ENCODE data around the gene EGLN3. TPM values are rescaled to one million over a fixed set of nuclear protein-coding genes. Genes with fewer than 3 reads are reported as not detected.

Gene EGLN3
- polyA plus RNA-seq, 1 donor from 2014 or later = not detected

DNA sequence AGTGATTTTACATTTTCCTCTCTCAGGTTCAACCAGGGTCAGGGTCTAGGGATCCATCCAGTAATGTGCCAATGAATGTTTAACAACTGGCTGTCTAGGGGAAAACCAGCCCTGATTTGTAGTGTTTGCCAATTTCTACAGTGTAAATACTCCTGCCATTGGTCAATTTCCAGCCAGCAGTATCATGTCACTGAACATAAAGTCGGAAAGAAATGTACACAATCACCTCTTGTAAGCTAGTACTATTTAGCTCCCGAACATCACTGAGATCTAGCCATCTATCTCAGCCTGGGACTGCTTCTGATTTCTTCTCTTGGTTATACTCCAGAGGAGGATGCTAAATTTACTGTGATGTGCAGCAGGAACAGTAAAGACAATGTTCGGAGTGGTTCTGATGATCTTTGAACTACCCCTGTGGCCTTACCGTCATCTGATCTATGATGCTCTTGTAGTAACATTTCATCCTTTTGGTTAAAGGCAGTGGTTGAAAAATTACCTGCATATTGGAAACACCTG is 36.7 kb upstream of the EGLN3 start:
- no peak overlapping the region for H3K4me3 ChIP-seq (ENCODE audit: low read length)
- H4K20me1 ChIP-seq (ENCODE audit: insufficient read depth) = no peaks in the 10 kb centered on the region
- no peaks in the 10 kb centered on the region for H3K9me3 ChIP-seq (ENCODE audit: low read length)
- H3K9me2 ChIP-seq (ENCODE audit: insufficient read depth, low read length) = no peaks in the 10 kb centered on the region
- H3K79me2 ChIP-seq (replicated peaks; ENCODE audit: insufficient read depth, low read length) = no peaks in the 10 kb centered on the region
- no peak overlapping the region for H3K9ac ChIP-seq (ENCODE audit: low read length)
- TF ChIP-seq, protein P1, sequence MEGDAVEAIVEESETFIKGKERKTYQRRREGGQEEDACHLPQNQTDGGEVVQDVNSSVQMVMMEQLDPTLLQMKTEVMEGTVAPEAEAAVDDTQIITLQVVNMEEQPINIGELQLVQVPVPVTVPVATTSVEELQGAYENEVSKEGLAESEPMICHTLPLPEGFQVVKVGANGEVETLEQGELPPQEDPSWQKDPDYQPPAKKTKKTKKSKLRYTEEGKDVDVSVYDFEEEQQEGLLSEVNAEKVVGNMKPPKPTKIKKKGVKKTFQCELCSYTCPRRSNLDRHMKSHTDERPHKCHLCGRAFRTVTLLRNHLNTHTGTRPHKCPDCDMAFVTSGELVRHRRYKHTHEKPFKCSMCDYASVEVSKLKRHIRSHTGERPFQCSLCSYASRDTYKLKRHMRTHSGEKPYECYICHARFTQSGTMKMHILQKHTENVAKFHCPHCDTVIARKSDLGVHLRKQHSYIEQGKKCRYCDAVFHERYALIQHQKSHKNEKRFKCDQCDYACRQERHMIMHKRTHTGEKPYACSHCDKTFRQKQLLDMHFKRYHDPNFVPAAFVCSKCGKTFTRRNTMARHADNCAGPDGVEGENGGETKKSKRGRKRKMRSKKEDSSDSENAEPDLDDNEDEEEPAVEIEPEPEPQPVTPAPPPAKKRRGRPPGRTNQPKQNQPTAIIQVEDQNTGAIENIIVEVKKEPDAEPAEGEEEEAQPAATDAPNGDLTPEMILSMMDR (IDR thresholded peaks at IDR 0.05; ENCODE audit: poor library complexity, severe bottlenecking) = no peak
- TF ChIP-seq, protein P2, sequence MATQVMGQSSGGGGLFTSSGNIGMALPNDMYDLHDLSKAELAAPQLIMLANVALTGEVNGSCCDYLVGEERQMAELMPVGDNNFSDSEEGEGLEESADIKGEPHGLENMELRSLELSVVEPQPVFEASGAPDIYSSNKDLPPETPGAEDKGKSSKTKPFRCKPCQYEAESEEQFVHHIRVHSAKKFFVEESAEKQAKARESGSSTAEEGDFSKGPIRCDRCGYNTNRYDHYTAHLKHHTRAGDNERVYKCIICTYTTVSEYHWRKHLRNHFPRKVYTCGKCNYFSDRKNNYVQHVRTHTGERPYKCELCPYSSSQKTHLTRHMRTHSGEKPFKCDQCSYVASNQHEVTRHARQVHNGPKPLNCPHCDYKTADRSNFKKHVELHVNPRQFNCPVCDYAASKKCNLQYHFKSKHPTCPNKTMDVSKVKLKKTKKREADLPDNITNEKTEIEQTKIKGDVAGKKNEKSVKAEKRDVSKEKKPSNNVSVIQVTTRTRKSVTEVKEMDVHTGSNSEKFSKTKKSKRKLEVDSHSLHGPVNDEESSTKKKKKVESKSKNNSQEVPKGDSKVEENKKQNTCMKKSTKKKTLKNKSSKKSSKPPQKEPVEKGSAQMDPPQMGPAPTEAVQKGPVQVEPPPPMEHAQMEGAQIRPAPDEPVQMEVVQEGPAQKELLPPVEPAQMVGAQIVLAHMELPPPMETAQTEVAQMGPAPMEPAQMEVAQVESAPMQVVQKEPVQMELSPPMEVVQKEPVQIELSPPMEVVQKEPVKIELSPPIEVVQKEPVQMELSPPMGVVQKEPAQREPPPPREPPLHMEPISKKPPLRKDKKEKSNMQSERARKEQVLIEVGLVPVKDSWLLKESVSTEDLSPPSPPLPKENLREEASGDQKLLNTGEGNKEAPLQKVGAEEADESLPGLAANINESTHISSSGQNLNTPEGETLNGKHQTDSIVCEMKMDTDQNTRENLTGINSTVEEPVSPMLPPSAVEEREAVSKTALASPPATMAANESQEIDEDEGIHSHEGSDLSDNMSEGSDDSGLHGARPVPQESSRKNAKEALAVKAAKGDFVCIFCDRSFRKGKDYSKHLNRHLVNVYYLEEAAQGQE (IDR thresholded peaks at IDR 0.05; ENCODE audit: borderline replicate concordance) = no peak
- no peak for TF ChIP-seq MXI1 (conservative IDR thresholded peaks at IDR 0.05; ENCODE audit: poor library complexity, severe bottlenecking)
- no peak for TF ChIP-seq RAD21 (conservative IDR thresholded peaks at IDR 0.05)
- no peak overlapping the region for H3K27ac ChIP-seq (ENCODE audit: low read length)
- H3K4me2 ChIP-seq (ENCODE audit: low read length) = no peak overlapping the region
- H3K27me3 ChIP-seq (ENCODE audit: insufficient read depth, low read depth, low read length) = no peaks in the 10 kb centered on the region
- H3K36me3 ChIP-seq (ENCODE audit: insufficient read depth, low read length) = no peaks in the 10 kb centered on the region
- H2AFZ ChIP-seq (ENCODE audit: low read depth, low read length) = no peak overlapping the region
- H3F3A ChIP-seq (ENCODE audit: insufficient read depth, low read length, poor library complexity, severe bottlenecking) = no peaks in the 10 kb centered on the region

- H2AFZ ChIP-seq (ENCODE audit: low read depth, low read length) = no peak overlapping the region
- no peak overlapping the region for H3K27ac ChIP-seq (ENCODE audit: low read length)
- H3K27me3 ChIP-seq (ENCODE audit: insufficient read depth, low read depth, low read length) = no peaks in the 10 kb centered on the region
- H3K9ac ChIP-seq (ENCODE audit: low read length) = no peak overlapping the region
- H3K9me3 ChIP-seq (ENCODE audit: low read length) = no peaks in the 10 kb centered on the region
- no peaks in the 10 kb centered on the region for H3K9me2 ChIP-seq (ENCODE audit: insufficient read depth, low read length)
- no peaks in the 10 kb centered on the region for H3K36me3 ChIP-seq (ENCODE audit: insufficient read depth, low read length)
- H3K4me2 ChIP-seq (ENCODE audit: low read length) = no peak overlapping the region
- no peak overlapping the region for H3K4me3 ChIP-seq (ENCODE audit: low read length)
- no peaks in the 10 kb centered on the region for H4K20me1 ChIP-seq (ENCODE audit: insufficient read depth)
- TF ChIP-seq, protein P1 (IDR thresholded peaks at IDR 0.05; ENCODE audit: poor library complexity, severe bottlenecking) = no peak
- no peak for TF ChIP-seq EP300 (conservative IDR thresholded peaks at IDR 0.05; ENCODE audit: poor library complexity, severe bottlenecking)
- no peak for TF ChIP-seq MXI1 (conservative IDR thresholded peaks at IDR 0.05; ENCODE audit: poor library complexity, severe bottlenecking)
- no peak for TF ChIP-seq EZH2 (IDR thresholded peaks at IDR 0.05; ENCODE audit: borderline replicate concordance, insufficient read depth, low read length, poor library complexity, severe bottlenecking)
- TF ChIP-seq RAD21 (conservative IDR thresholded peaks at IDR 0.05) = no peak
- no peaks in the 10 kb centered on the region for H3K79me2 ChIP-seq (replicated peaks; ENCODE audit: insufficient read depth, low read length)
- no peaks in the 10 kb centered on the region for H3F3A ChIP-seq (ENCODE audit: insufficient read depth, low read length, poor library complexity, severe bottlenecking)
Observed at GRCh38 chr14:33986804-33987203, 35.9 kb upstream of the EGLN3 start.

Data from neural cell (in vitro differentiated cells).